HG03571 (cell line): ENCODE data around the gene GRK1.
A peak's percentile ranks its signal among the peaks of the same experiment; 100 is the strongest.

Experiments
- ATAC-seq: cut with Tn5 transposase; IDR thresholded peaks from one replicate; pipeline ENCODE4 v1.9.1; 2021; ENCODE audit not compliant: unreplicated experiment

GRK1 gene

GRCh38 chr13:113756441-113757097, 89.5 kb downstream of the GRK1 start:
- ATAC-seq, result no peak

GRCh38 chr13:113758651-113759524, 91.9 kb downstream of the GRK1 start, which contains the start of gene TMEM255B:
Gene TMEM255B, plus strand, starts transcription at chr13:113759226. Its CDS starts 44 bp downstream, at chr13:113759270.
- ATAC-seq, result peak; percentile 82

GRCh38 chr13:113759525-113760137, 92.6 kb downstream of the GRK1 start:
- ATAC-seq, result no peak

- ATAC-seq, result no peak
These were observed 94.1 kb downstream of the GRK1 start for GRCh38 chr13:113761136-113761535.

GRCh38 chr13:113762075-113762474, 95.1 kb downstream of the GRK1 start:
- no peak for ATAC-seq

GRCh38 chr13:113762538-113762937, 95.5 kb downstream of the GRK1 start:
- no peak for ATAC-seq

GRCh38 chr13:113763254-113763653, 96.2 kb downstream of the GRK1 start:
- ATAC-seq, result no peak

- ATAC-seq, result no peak
These were observed 97.2 kb downstream of the GRK1 start for GRCh38 chr13:113763961-113764792.

- no peak for ATAC-seq
These were observed 98.0 kb downstream of the GRK1 start for GRCh38 chr13:113764793-113765563.

- ATAC-seq, result no peak
These were observed 98.5 kb downstream of the GRK1 start for GRCh38 chr13:113765564-113765910.

- ATAC-seq, result no peak
These were observed 99.2 kb downstream of the GRK1 start for GRCh38 chr13:113766035-113766800.

GRCh38 chr13:113767366-113767765, 100.3 kb downstream of the GRK1 start:
- ATAC-seq, result no peak

- ATAC-seq, result no peak
These were observed 101.2 kb downstream of the GRK1 start for GRCh38 chr13:113768018-113768905.

GRCh38 chr13:113769106-113769505, 102.1 kb downstream of the GRK1 start:
- ATAC-seq, result no peak

GRCh38 chr13:113769881-113770280, 102.9 kb downstream of the GRK1 start:
- no peak for ATAC-seq

GRCh38 chr13:113770441-113770840, 103.4 kb downstream of the GRK1 start:
- no peak for ATAC-seq

- no peak for ATAC-seq
These were observed 103.9 kb downstream of the GRK1 start for GRCh38 chr13:113770937-113771336.

- no peak for ATAC-seq
These were observed 104.8 kb downstream of the GRK1 start for GRCh38 chr13:113771709-113772331.
